HEK293 (cell line): ENCODE data around the gene BCDIN3D.

Source experiments
- BCL11A ChIP-seq: fragments of 450-650 bp; formaldehyde crosslinking; IDR thresholded peaks from 2 replicates; pipeline ENCODE4 v1.5.1; 2016; ENCODE audit warnings: low read depth, missing biosample characterization, missing genetic modification characterization
- EGR2 ChIP-seq: fragments of 450-650 bp; formaldehyde crosslinking; IDR thresholded peaks from 2 replicates; pipeline ENCODE4 v1.5.1; 2016; ENCODE audit warnings: low read depth, missing biosample characterization, missing genetic modification characterization
- FEZF1 ChIP-seq: fragments of 450-650 bp; formaldehyde crosslinking; IDR thresholded peaks from 2 replicates; pipeline ENCODE4 v1.5.1; 2016; ENCODE audit warnings: missing biosample characterization, missing genetic modification characterization
- HOXA7 ChIP-seq: sonication (generic); formaldehyde crosslinking; IDR thresholded peaks from 2 replicates; pipeline ENCODE4 v1.8.1; 2022; ENCODE audit warnings: missing genetic modification reagents, borderline replicate concordance
- KLF10 ChIP-seq: fragments of 450-650 bp; IDR thresholded peaks from 2 replicates; pipeline ENCODE4 v1.5.1; 2018; ENCODE audit warnings: missing biosample characterization, mild to moderate bottlenecking, missing genetic modification characterization
- SCRT1 ChIP-seq: fragments of 450-650 bp; formaldehyde crosslinking; IDR thresholded peaks from 2 replicates; pipeline ENCODE4 v1.5.1; 2016; ENCODE audit warnings: missing biosample characterization, missing genetic modification characterization, borderline replicate concordance
- SETDB1 ChIP-seq: IDR thresholded peaks from one replicate; pipeline ENCODE4 v1.6.1; 2017; ENCODE audit warnings: mild to moderate bottlenecking, low read length, moderate library complexity, mixed read lengths; ENCODE audit not compliant: insufficient read length
- SP2 ChIP-seq: fragments of 450-650 bp; formaldehyde crosslinking; IDR thresholded peaks from 2 replicates; pipeline ENCODE4 v1.5.1; 2016; ENCODE audit warnings: missing biosample characterization, missing genetic modification characterization
- SP3 ChIP-seq: fragments of 450-650 bp; formaldehyde crosslinking; IDR thresholded peaks from 2 replicates; pipeline ENCODE4 v1.5.1; 2016; ENCODE audit warnings: missing biosample characterization, missing genetic modification characterization
- YY2 ChIP-seq: fragments of 450-650 bp; formaldehyde crosslinking; IDR thresholded peaks from 2 replicates; pipeline ENCODE4 v1.5.1; 2016; ENCODE audit warnings: missing biosample characterization, missing genetic modification characterization
- ZBTB17 ChIP-seq: fragments of 450-650 bp; formaldehyde crosslinking; IDR thresholded peaks from 2 replicates; pipeline ENCODE4 v1.5.1; 2016; ENCODE audit warnings: missing biosample characterization, missing genetic modification characterization
- ZEB2 ChIP-seq: fragments of 450-650 bp; formaldehyde crosslinking; IDR thresholded peaks from 2 replicates; pipeline ENCODE4 v1.5.1; 2016; ENCODE audit warnings: missing biosample characterization, missing genetic modification characterization
- ZFHX2 ChIP-seq: fragments of 450-650 bp; formaldehyde crosslinking; conservative IDR thresholded peaks from 2 replicates; pipeline ENCODE4 v1.5.1; 2016; ENCODE audit warnings: missing biosample characterization, missing genetic modification characterization
- ZFP69B ChIP-seq: fragments of 450-650 bp; formaldehyde crosslinking; IDR thresholded peaks from 2 replicates; pipeline ENCODE4 v1.5.1; 2016; ENCODE audit warnings: missing biosample characterization, missing genetic modification characterization
- ZNF132 ChIP-seq: fragments of 450-650 bp; formaldehyde crosslinking; IDR thresholded peaks from 2 replicates; pipeline ENCODE4 v1.5.1; 2017; ENCODE audit warnings: missing biosample characterization, missing genetic modification characterization, borderline replicate concordance
- ZNF174 ChIP-seq: fragments of 450-650 bp; formaldehyde crosslinking; IDR thresholded peaks from 2 replicates; pipeline ENCODE4 v1.5.0; 2017; ENCODE audit warnings: missing biosample characterization, mild to moderate bottlenecking, missing genetic modification characterization
- ZNF19 ChIP-seq: fragments of 450-650 bp; formaldehyde crosslinking; IDR thresholded peaks from 2 replicates; pipeline ENCODE4; 2016; ENCODE audit warnings: missing biosample characterization, missing genetic modification characterization, low read depth
- ZNF221 ChIP-seq: fragments of 450-650 bp; formaldehyde crosslinking; IDR thresholded peaks from 2 replicates; pipeline ENCODE4 v1.5.1; 2017; ENCODE audit warnings: missing biosample characterization, missing genetic modification characterization, borderline replicate concordance
- ZNF223 ChIP-seq: fragments of 450-650 bp; formaldehyde crosslinking; IDR thresholded peaks from 2 replicates; pipeline ENCODE4 v1.5.1; 2016; ENCODE audit warnings: missing biosample characterization, missing genetic modification characterization
- ZNF24 ChIP-seq: fragments of 450-650 bp; formaldehyde crosslinking; IDR thresholded peaks from 2 replicates; pipeline ENCODE4 v1.5.1; 2016; ENCODE audit warnings: missing biosample characterization, missing genetic modification characterization
- ZNF248 ChIP-seq: fragments of 450-650 bp; formaldehyde crosslinking; IDR thresholded peaks from 2 replicates; pipeline ENCODE4 v1.5.1; 2017; ENCODE audit warnings: missing biosample characterization, missing genetic modification characterization
- ZNF311 ChIP-seq: fragments of 450-650 bp; formaldehyde crosslinking; IDR thresholded peaks from 2 replicates; pipeline ENCODE4 v1.5.1; 2017; ENCODE audit warnings: missing biosample characterization, missing genetic modification characterization, borderline replicate concordance
- ZNF404 ChIP-seq: fragments of 450-650 bp; formaldehyde crosslinking; IDR thresholded peaks from 2 replicates; pipeline ENCODE4 v1.5.1; 2017; ENCODE audit warnings: missing biosample characterization, missing genetic modification characterization
- ZNF654 ChIP-seq: fragments of 450-650 bp; formaldehyde crosslinking; IDR thresholded peaks from 2 replicates; pipeline ENCODE4 v1.5.1; 2016; ENCODE audit warnings: low read depth, missing biosample characterization, missing genetic modification characterization
- ZNF677 ChIP-seq: fragments of 450-650 bp; IDR thresholded peaks from 2 replicates; pipeline ENCODE4 v1.5.0; 2018; ENCODE audit warnings: missing biosample characterization, mild to moderate bottlenecking, missing genetic modification characterization, moderate library complexity
- ZNF707 ChIP-seq: fragments of 450-650 bp; formaldehyde crosslinking; IDR thresholded peaks from 2 replicates; pipeline ENCODE4 v1.5.1; 2016; ENCODE audit warnings: missing biosample characterization, missing genetic modification characterization
- ZNF777 ChIP-seq: fragments of 450-650 bp; formaldehyde crosslinking; IDR thresholded peaks from 2 replicates; pipeline ENCODE4 v1.5.1; 2017; ENCODE audit warnings: missing biosample characterization, missing genetic modification characterization, borderline replicate concordance
- ZSCAN16 ChIP-seq: fragments of 450-650 bp; formaldehyde crosslinking; IDR thresholded peaks from 2 replicates; pipeline ENCODE4 v1.5.1; 2016; ENCODE audit warnings: missing biosample characterization, missing genetic modification characterization
- ZSCAN18 ChIP-seq: fragments of 450-650 bp; formaldehyde crosslinking; IDR thresholded peaks from 2 replicates; pipeline ENCODE4 v1.5.1; 2016; ENCODE audit warnings: missing biosample characterization, missing genetic modification characterization
- TF ChIP-seq, protein P1 (sequence below): fragments of 450-650 bp; IDR thresholded peaks from 2 replicates; pipeline ENCODE4 v1.5.1; 2018; ENCODE audit warnings: missing biosample characterization, mild to moderate bottlenecking, missing genetic modification characterization
- TF ChIP-seq, protein P2 (sequence below): fragments of 450-650 bp; formaldehyde crosslinking; IDR thresholded peaks from 2 replicates; pipeline ENCODE4 v1.5.1; 2016; ENCODE audit warnings: missing biosample characterization, missing genetic modification characterization
- TF ChIP-seq, protein P3 (sequence below): fragments of 450-650 bp; formaldehyde crosslinking; IDR thresholded peaks from 2 replicates; pipeline ENCODE4 v1.5.1; 2017; ENCODE audit warnings: missing biosample characterization, mild to moderate bottlenecking, missing genetic modification characterization, moderate library complexity
- TF ChIP-seq, protein P4 (sequence below): fragments of 450-650 bp; formaldehyde crosslinking; IDR thresholded peaks from 2 replicates; pipeline ENCODE4 v1.5.1; 2016; ENCODE audit warnings: missing biosample characterization, missing genetic modification characterization, low read depth

Gene BCDIN3D

GRCh38 chr12:49825971-49826421 lies 16.9 kb downstream of the BCDIN3D start (continued):
- no peak for TF ChIP-seq BCL11A (tag by site-specific recombination)
- TF ChIP-seq SP3 (tag by site-specific recombination): peak; percentile 42; the same call in 1 of the 2 replicates
- no peak for TF ChIP-seq ZNF221 (tag by site-specific recombination)
- TF ChIP-seq ZNF132 (tag by site-specific recombination): no peak
- no peak for TF ChIP-seq ZNF654 (tag by site-specific recombination)
- TF ChIP-seq ZSCAN18 (tag by site-specific recombination): no peak
- peak; percentile 44; the same call in 1 of the 2 replicates for TF ChIP-seq ZFP69B
- TF ChIP-seq, protein P1, sequence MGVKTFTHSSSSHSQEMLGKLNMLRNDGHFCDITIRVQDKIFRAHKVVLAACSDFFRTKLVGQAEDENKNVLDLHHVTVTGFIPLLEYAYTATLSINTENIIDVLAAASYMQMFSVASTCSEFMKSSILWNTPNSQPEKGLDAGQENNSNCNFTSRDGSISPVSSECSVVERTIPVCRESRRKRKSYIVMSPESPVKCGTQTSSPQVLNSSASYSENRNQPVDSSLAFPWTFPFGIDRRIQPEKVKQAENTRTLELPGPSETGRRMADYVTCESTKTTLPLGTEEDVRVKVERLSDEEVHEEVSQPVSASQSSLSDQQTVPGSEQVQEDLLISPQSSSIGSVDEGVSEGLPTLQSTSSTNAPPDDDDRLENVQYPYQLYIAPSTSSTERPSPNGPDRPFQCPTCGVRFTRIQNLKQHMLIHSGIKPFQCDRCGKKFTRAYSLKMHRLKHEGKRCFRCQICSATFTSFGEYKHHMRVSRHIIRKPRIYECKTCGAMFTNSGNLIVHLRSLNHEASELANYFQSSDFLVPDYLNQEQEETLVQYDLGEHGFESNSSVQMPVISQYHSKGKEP (tag by site-specific recombination): no peak
- TF ChIP-seq, protein P2, sequence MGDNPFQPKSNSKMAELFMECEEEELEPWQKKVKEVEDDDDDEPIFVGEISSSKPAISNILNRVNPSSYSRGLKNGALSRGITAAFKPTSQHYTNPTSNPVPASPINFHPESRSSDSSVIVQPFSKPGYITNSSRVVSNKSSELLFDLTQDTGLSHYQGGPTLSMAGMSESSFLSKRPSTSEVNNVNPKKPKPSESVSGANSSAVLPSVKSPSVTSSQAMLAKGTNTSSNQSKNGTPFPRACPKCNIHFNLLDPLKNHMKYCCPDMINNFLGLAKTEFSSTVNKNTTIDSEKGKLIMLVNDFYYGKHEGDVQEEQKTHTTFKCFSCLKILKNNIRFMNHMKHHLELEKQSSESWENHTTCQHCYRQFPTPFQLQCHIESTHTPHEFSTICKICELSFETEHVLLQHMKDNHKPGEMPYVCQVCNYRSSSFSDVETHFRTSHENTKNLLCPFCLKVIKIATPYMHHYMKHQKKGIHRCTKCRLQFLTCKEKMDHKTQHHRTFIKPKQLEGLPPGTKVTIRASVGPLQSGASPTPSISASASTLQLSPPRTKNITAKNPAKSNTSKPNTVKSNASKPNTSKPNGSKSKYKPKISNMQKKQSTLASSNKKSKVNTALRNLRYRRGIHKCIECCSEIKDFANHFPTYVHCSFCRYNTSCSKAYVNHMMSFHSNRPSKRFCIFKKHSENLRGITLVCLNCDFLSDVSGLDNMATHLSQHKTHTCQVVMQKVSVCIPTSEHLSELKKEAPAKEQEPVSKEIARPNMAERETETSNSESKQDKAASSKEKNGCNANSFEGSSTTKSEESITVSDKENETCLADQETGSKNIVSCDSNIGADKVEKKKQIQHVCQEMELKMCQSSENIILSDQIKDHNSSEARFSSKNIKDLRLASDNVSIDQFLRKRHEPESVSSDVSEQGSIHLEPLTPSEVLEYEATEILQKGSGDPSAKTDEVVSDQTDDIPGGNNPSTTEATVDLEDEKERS: no peak
- no peak for TF ChIP-seq ZNF174 (tag by site-specific recombination)
- no peak for TF ChIP-seq ZSCAN16 (tag by site-specific recombination)
- no peak for TF ChIP-seq SETDB1
- TF ChIP-seq FEZF1 (tag by site-specific recombination): no peak
- TF ChIP-seq, protein P3, sequence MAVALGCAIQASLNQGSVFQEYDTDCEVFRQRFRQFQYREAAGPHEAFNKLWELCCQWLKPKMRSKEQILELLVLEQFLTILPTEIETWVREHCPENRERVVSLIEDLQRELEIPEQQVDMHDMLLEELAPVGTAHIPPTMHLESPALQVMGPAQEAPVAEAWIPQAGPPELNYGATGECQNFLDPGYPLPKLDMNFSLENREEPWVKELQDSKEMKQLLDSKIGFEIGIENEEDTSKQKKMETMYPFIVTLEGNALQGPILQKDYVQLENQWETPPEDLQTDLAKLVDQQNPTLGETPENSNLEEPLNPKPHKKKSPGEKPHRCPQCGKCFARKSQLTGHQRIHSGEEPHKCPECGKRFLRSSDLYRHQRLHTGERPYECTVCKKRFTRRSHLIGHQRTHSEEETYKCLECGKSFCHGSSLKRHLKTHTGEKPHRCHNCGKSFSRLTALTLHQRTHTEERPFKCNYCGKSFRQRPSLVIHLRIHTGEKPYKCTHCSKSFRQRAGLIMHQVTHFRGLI (tag by site-specific recombination): no peak
- TF ChIP-seq ZFHX2: peak; percentile 90
- 0 out of 2 replicates have a peak, but pooled peaks have one; percentile 22 for TF ChIP-seq KLF10
- no peak for TF ChIP-seq ZNF248
- TF ChIP-seq ZNF677: no peak
- TF ChIP-seq ZBTB17 (tag by site-specific recombination): no peak
- peak; percentile 91 for TF ChIP-seq EGR2 (tag by site-specific recombination)
- TF ChIP-seq ZNF19: no peak
- TF ChIP-seq, protein P4, sequence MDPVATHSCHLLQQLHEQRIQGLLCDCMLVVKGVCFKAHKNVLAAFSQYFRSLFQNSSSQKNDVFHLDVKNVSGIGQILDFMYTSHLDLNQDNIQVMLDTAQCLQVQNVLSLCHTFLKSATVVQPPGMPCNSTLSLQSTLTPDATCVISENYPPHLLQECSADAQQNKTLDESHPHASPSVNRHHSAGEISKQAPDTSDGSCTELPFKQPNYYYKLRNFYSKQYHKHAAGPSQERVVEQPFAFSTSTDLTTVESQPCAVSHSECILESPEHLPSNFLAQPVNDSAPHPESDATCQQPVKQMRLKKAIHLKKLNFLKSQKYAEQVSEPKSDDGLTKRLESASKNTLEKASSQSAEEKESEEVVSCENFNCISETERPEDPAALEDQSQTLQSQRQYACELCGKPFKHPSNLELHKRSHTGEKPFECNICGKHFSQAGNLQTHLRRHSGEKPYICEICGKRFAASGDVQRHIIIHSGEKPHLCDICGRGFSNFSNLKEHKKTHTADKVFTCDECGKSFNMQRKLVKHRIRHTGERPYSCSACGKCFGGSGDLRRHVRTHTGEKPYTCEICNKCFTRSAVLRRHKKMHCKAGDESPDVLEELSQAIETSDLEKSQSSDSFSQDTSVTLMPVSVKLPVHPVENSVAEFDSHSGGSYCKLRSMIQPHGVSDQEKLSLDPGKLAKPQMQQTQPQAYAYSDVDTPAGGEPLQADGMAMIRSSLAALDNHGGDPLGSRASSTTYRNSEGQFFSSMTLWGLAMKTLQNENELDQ (tag by site-specific recombination): no peak
- no peak for TF ChIP-seq ZNF24 (tag by site-specific recombination)
- peak; percentile 36; the same call in 1 of the 2 replicates for TF ChIP-seq SP2
- TF ChIP-seq SCRT1: no peak
- TF ChIP-seq YY2 (tag by site-specific recombination): no peak
- no peak for TF ChIP-seq ZNF777 (tag by site-specific recombination)
- no peak for TF ChIP-seq ZNF404 (tag by site-specific recombination)
- no peak for TF ChIP-seq ZNF311 (tag by site-specific recombination)
- TF ChIP-seq ZNF223 (tag by site-specific recombination): no peak
- no peak for TF ChIP-seq HOXA7 (CRISPR knock-in tag)
- TF ChIP-seq ZEB2 (tag by site-specific recombination): no peak
- TF ChIP-seq ZNF707 (tag by site-specific recombination): no peak
